ENCODE data around the gene IZUMO1R.
"Not testable (repeated sequence)": the region's sequence is repeated elsewhere in the genome, so short reads cannot be mapped to it uniquely, and the experiment has no call there.

Gene IZUMO1R

GRCh38 chr11:94303966-94304958 is at the start of gene IZUMO1R:
TSS of gene IZUMO1R (plus strand) at chr11:94304580. CDS start at chr11:94305637, 1,057 bp downstream.
- no peak within 1 kb of the TSS for H3K4me3 ChIP-seq (ENCODE audit: low read length)

GRCh38 chr11:94271885-94272372 is 32.5 kb upstream of the IZUMO1R start:
- H3K27me3 ChIP-seq (ENCODE audit: control insufficient read depth, insufficient read depth, low read length) = no peaks in the 10 kb centered on the region
- no peak overlapping the region for H3K4me3 ChIP-seq (ENCODE audit: low read length)
- no peak overlapping the region for H3K27ac ChIP-seq (ENCODE audit: low read depth, low read length)
- H3K36me3 ChIP-seq (ENCODE audit: control insufficient read depth, insufficient read depth, low read length) = no peaks in the 10 kb centered on the region
- no peak overlapping the region for H3K9ac ChIP-seq (ENCODE audit: low read length)
- no peaks in the 10 kb centered on the region for H3K4me1 ChIP-seq (ENCODE audit: control insufficient read depth, insufficient read depth, low read length)

More at GRCh38 chr11:94303966-94304958, at the start of gene IZUMO1R:
- H3K27me3 ChIP-seq (ENCODE audit: control insufficient read depth, insufficient read depth, low read length) = no peaks in the 10 kb centered on the region
- no peak within 1 kb of the TSS for H3K27ac ChIP-seq (ENCODE audit: low read depth, low read length)
- no peak within 1 kb of the TSS for H3K9ac ChIP-seq (ENCODE audit: low read length)
- H3K36me3 ChIP-seq (ENCODE audit: control insufficient read depth, insufficient read depth, low read length) = no peaks in the 10 kb centered on the region
- H3K4me1 ChIP-seq (ENCODE audit: control insufficient read depth, insufficient read depth, low read length) = no peaks in the 10 kb centered on the region

- no peak overlapping the region for H3K27ac ChIP-seq (ENCODE audit: low read depth, low read length)
- no peaks in the 10 kb centered on the region for H3K36me3 ChIP-seq (ENCODE audit: control insufficient read depth, insufficient read depth, low read length)
- H3K27me3 ChIP-seq (ENCODE audit: control insufficient read depth, insufficient read depth, low read length) = no peaks in the 10 kb centered on the region
These were observed 31.6 kb upstream of the IZUMO1R start for GRCh38 chr11:94272738-94273313.

GRCh38 chr11:94275961-94276360 is 28.4 kb upstream of the IZUMO1R start:
- Histone ChIP-seq H3K27me3 (ENCODE audit: control insufficient read depth, insufficient read depth, low read length) (no peaks in the 10 kb centered on the region), H3K9ac (ENCODE audit: low read length) (no peak overlapping the region), H3K36me3 (ENCODE audit: control insufficient read depth, insufficient read depth, low read length) (no peaks in the 10 kb centered on the region), H3K4me1 (ENCODE audit: control insufficient read depth, insufficient read depth, low read length) (no peaks in the 10 kb centered on the region), H3K27ac (ENCODE audit: low read depth, low read length) (no peak overlapping the region), H3K4me3 (ENCODE audit: low read length) (no peak overlapping the region)

More at GRCh38 chr11:94272738-94273313, 31.6 kb upstream of the IZUMO1R start:
- Histone ChIP-seq H3K9ac (ENCODE audit: low read length) (no peak overlapping the region), H3K4me3 (ENCODE audit: low read length) (no peak overlapping the region), H3K4me1 (ENCODE audit: control insufficient read depth, insufficient read depth, low read length) (no peaks in the 10 kb centered on the region)

GRCh38 chr11:94276943-94277342 is 27.4 kb upstream of the IZUMO1R start:
- no peak overlapping the region for H3K9ac ChIP-seq (ENCODE audit: low read length)
- H3K27me3 ChIP-seq (ENCODE audit: control insufficient read depth, insufficient read depth, low read length) = no peaks in the 10 kb centered on the region
- no peak overlapping the region for H3K27ac ChIP-seq (ENCODE audit: low read depth, low read length)
- H3K4me1 ChIP-seq (ENCODE audit: control insufficient read depth, insufficient read depth, low read length) = no peaks in the 10 kb centered on the region
- no peak overlapping the region for H3K4me3 ChIP-seq (ENCODE audit: low read length)
- H3K36me3 ChIP-seq (ENCODE audit: control insufficient read depth, insufficient read depth, low read length) = no peaks in the 10 kb centered on the region

- not testable (repeated sequence) for H3K4me3 ChIP-seq (ENCODE audit: low read length); H3K4me1 ChIP-seq (ENCODE audit: control insufficient read depth, insufficient read depth, low read length); H3K36me3 ChIP-seq (ENCODE audit: control insufficient read depth, insufficient read depth, low read length); H3K27me3 ChIP-seq (ENCODE audit: control insufficient read depth, insufficient read depth, low read length); H3K27ac ChIP-seq (ENCODE audit: low read depth, low read length); H3K9ac ChIP-seq (ENCODE audit: low read length)
These were observed 26.2 kb upstream of the IZUMO1R start for GRCh38 chr11:94278207-94278606.

- Histone ChIP-seq H3K27me3 (ENCODE audit: control insufficient read depth, insufficient read depth, low read length) (no peaks in the 10 kb centered on the region), H3K4me3 (ENCODE audit: low read length) (no peak overlapping the region), H3K9ac (ENCODE audit: low read length) (no peak overlapping the region), H3K4me1 (ENCODE audit: control insufficient read depth, insufficient read depth, low read length) (no peaks in the 10 kb centered on the region), H3K36me3 (ENCODE audit: control insufficient read depth, insufficient read depth, low read length) (no peaks in the 10 kb centered on the region), H3K27ac (ENCODE audit: low read depth, low read length) (no peak overlapping the region)
These were observed 24.4 kb upstream of the IZUMO1R start for GRCh38 chr11:94279996-94280395.

- Histone ChIP-seq H3K36me3 (ENCODE audit: control insufficient read depth, insufficient read depth, low read length) (no peaks in the 10 kb centered on the region), H3K4me1 (ENCODE audit: control insufficient read depth, insufficient read depth, low read length) (no peaks in the 10 kb centered on the region), H3K27me3 (ENCODE audit: control insufficient read depth, insufficient read depth, low read length) (no peaks in the 10 kb centered on the region), H3K4me3 (ENCODE audit: low read length) (no peak overlapping the region), H3K9ac (ENCODE audit: low read length) (no peak overlapping the region), H3K27ac (ENCODE audit: low read depth, low read length) (no peak overlapping the region)
These were observed 23.1 kb upstream of the IZUMO1R start for GRCh38 chr11:94281324-94281723.

- Histone ChIP-seq H3K27ac (ENCODE audit: low read depth, low read length) (no peak overlapping the region), H3K27me3 (ENCODE audit: control insufficient read depth, insufficient read depth, low read length) (no peaks in the 10 kb centered on the region)
These were observed 20.7 kb upstream of the IZUMO1R start for GRCh38 chr11:94283678-94284077.

GRCh38 chr11:94295534-94295933 is 8.8 kb upstream of the IZUMO1R start:
- H3K4me1 ChIP-seq (ENCODE audit: control insufficient read depth, insufficient read depth, low read length) = no peaks in the 10 kb centered on the region
- no peak overlapping the region for H3K27ac ChIP-seq (ENCODE audit: low read depth, low read length)
- no peaks in the 10 kb centered on the region for H3K27me3 ChIP-seq (ENCODE audit: control insufficient read depth, insufficient read depth, low read length)
- H3K9ac ChIP-seq (ENCODE audit: low read length) = no peak overlapping the region
- H3K4me3 ChIP-seq (ENCODE audit: low read length) = no peak overlapping the region
- no peaks in the 10 kb centered on the region for H3K36me3 ChIP-seq (ENCODE audit: control insufficient read depth, insufficient read depth, low read length)

More at GRCh38 chr11:94283678-94284077, 20.7 kb upstream of the IZUMO1R start:
- H3K4me1 ChIP-seq (ENCODE audit: control insufficient read depth, insufficient read depth, low read length) = no peaks in the 10 kb centered on the region
- H3K4me3 ChIP-seq (ENCODE audit: low read length) = no peak overlapping the region
- no peak overlapping the region for H3K9ac ChIP-seq (ENCODE audit: low read length)
- H3K36me3 ChIP-seq (ENCODE audit: control insufficient read depth, insufficient read depth, low read length) = no peaks in the 10 kb centered on the region

- Histone ChIP-seq H3K27ac (ENCODE audit: low read depth, low read length) (no peak overlapping the region), H3K27me3 (ENCODE audit: control insufficient read depth, insufficient read depth, low read length) (no peaks in the 10 kb centered on the region), H3K36me3 (ENCODE audit: control insufficient read depth, insufficient read depth, low read length) (no peaks in the 10 kb centered on the region), H3K4me1 (ENCODE audit: control insufficient read depth, insufficient read depth, low read length) (no peaks in the 10 kb centered on the region), H3K4me3 (ENCODE audit: low read length) (no peak overlapping the region), H3K9ac (ENCODE audit: low read length) (no peak overlapping the region)
These were observed 6.3 kb upstream of the IZUMO1R start for GRCh38 chr11:94297985-94298576.

GRCh38 chr11:94302776-94303175 is 1.6 kb upstream of the IZUMO1R start:
- no peak overlapping the region for H3K27ac ChIP-seq (ENCODE audit: low read depth, low read length)

More at GRCh38 chr11:94302776-94303175, 1.6 kb upstream of the IZUMO1R start:
- H3K36me3 ChIP-seq (ENCODE audit: control insufficient read depth, insufficient read depth, low read length) = no peaks in the 10 kb centered on the region
- H3K9ac ChIP-seq (ENCODE audit: low read length) = no peak overlapping the region
- H3K4me3 ChIP-seq (ENCODE audit: low read length) = no peak overlapping the region
- H3K4me1 ChIP-seq (ENCODE audit: control insufficient read depth, insufficient read depth, low read length) = no peaks in the 10 kb centered on the region
- no peaks in the 10 kb centered on the region for H3K27me3 ChIP-seq (ENCODE audit: control insufficient read depth, insufficient read depth, low read length)
